Measurements from ENCODE around the gene KIF27.

GRCh38 chr9:83959061-83959460, 37.8 kb upstream of the KIF27 start:
- TF ChIP-seq CTCF (IDR thresholded peaks at IDR 0.05) = no peak
- TF ChIP-seq POLR2A (IDR thresholded peaks at IDR 0.05; ENCODE audit: low read depth) = no peak
- TF ChIP-seq EP300 (IDR thresholded peaks at IDR 0.05) = no peak
- TF ChIP-seq POLR2AphosphoS5 (IDR thresholded peaks at IDR 0.05) = no peak

All from esophagus muscularis mucosa (tissue), 4 donors.